GM23338 (cell line): Measurements from ENCODE around the gene LEMD2.

Experiments used
- CREB1 ChIP-seq: fragments of 250-450 bp; sonication (Bioruptor Pico); IDR thresholded peaks from 2 replicates; pipeline ENCODE4 v1.5.0; 2020; ENCODE audit warnings: low read depth, mild to moderate bottlenecking, moderate library complexity
- CTCF ChIP-seq, 2 experiments: fragments of 200-600 bp in 1 of 2; sonication (generic) in 1 of 2; conservative IDR thresholded peaks; 2 replicates each; pipeline versions ENCODE4 v1.5.1 to v1.6.1; 2016 to 2017; ENCODE audit warnings: antibody characterized with exemption in 2 of 2, low read depth in 2 of 2, mild to moderate bottlenecking in 2 of 2, moderate library complexity in 1 of 2
- EZH2 ChIP-seq: fragments of 200-600 bp; sonication (generic); IDR thresholded peaks from one replicate; pipeline ENCODE4 v1.8.0; 2017; ENCODE audit warnings: antibody characterized with exemption, mild to moderate bottlenecking, low read depth; ENCODE audit not compliant: unreplicated experiment
- EZH2phosphoT487 ChIP-seq: fragments of 200-600 bp; sonication (generic); IDR thresholded peaks from one replicate; pipeline ENCODE4 v1.8.1; 2018; ENCODE audit warnings: antibody characterized with exemption; ENCODE audit not compliant: unreplicated experiment
- JUNB ChIP-seq: IDR thresholded peaks from one replicate; pipeline ENCODE4 v1.6.1; 2016; ENCODE audit warnings: antibody characterized with exemption; ENCODE audit not compliant: unreplicated experiment
- POLR2AphosphoS5 ChIP-seq: IDR thresholded peaks from 2 replicates; pipeline ENCODE4 v1.6.1; 2016; ENCODE audit warnings: antibody characterized with exemption, low read depth
- REST ChIP-seq: IDR thresholded peaks from one replicate; pipeline ENCODE4 v1.6.1; 2018; ENCODE audit warnings: antibody characterized with exemption; ENCODE audit not compliant: unreplicated experiment
- STAT1 ChIP-seq: IDR thresholded peaks from one replicate; pipeline ENCODE4 v1.6.1; 2016; ENCODE audit warnings: antibody characterized with exemption; ENCODE audit not compliant: unreplicated experiment
- ZNF114 ChIP-seq: fragments of 250-450 bp; sonication (Bioruptor Pico); IDR thresholded peaks from 2 replicates; pipeline ENCODE4 v1.5.0; 2020; ENCODE audit warnings: mild to moderate bottlenecking, moderate library complexity
- ZNF462 ChIP-seq: fragments of 250-450 bp; sonication (Bioruptor Pico); IDR thresholded peaks from 2 replicates; pipeline ENCODE4 v1.5.0; 2020; ENCODE audit warnings: mild to moderate bottlenecking, moderate library complexity

- TF ChIP-seq JUNB (no peak), STAT1 (no peak), EZH2 (no peak), EZH2phosphoT487 (no peak), CTCF (conservative IDR thresholded peaks at IDR 0.05; ENCODE audit: low read depth in 2 of 2) (no peak), REST (no peak), POLR2AphosphoS5 (no peak), ZNF462 (no peak), ZNF114 (CRISPR knock-in tag) (no peak), CREB1 (CRISPR knock-in tag) (no peak)
Measured at GRCh38 chr6:33785778-33786177, 3.2 kb downstream of the LEMD2 start.
